NB4 (cell line): Measurements from ENCODE around the gene UBIAD1.

ENCODE experiments used
- TF ChIP-seq, protein P1 (sequence below): IDR thresholded peaks from one replicate; pipeline ENCODE4 v1.5.1; 2012; ENCODE audit warnings: low read depth, low read length
- TF ChIP-seq, protein P2 (sequence below): IDR thresholded peaks from 2 replicates; pipeline ENCODE4 v1.6.1; 2011; ENCODE audit warnings: low read depth, low read length

DNA sequence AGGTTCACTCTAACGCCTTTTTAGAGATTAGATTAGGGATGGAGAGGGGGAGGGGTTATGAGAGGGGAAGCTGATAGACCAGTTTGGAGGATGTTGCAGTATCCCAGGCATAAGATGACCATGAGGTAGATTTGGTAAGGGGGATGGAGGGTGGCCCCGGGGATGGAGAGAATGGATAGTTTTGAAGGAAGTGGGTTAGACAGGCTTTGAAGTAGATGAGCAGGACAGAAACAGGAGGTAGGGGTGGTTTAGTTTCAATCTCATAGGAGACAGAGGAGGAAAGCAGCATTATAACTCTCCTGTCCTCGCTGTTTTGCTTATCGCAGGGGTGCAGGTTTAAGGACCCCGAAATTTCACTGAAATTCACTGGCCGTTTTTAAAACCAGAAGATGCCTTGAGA is 11.8 kb downstream of the UBIAD1 start:
- TF ChIP-seq, protein P1, sequence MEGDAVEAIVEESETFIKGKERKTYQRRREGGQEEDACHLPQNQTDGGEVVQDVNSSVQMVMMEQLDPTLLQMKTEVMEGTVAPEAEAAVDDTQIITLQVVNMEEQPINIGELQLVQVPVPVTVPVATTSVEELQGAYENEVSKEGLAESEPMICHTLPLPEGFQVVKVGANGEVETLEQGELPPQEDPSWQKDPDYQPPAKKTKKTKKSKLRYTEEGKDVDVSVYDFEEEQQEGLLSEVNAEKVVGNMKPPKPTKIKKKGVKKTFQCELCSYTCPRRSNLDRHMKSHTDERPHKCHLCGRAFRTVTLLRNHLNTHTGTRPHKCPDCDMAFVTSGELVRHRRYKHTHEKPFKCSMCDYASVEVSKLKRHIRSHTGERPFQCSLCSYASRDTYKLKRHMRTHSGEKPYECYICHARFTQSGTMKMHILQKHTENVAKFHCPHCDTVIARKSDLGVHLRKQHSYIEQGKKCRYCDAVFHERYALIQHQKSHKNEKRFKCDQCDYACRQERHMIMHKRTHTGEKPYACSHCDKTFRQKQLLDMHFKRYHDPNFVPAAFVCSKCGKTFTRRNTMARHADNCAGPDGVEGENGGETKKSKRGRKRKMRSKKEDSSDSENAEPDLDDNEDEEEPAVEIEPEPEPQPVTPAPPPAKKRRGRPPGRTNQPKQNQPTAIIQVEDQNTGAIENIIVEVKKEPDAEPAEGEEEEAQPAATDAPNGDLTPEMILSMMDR: no peak
- TF ChIP-seq, protein P2, sequence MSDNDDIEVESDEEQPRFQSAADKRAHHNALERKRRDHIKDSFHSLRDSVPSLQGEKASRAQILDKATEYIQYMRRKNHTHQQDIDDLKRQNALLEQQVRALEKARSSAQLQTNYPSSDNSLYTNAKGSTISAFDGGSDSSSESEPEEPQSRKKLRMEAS: no peak
